K562 (cell line): Measurements from ENCODE around the gene ARHGAP26.

Experiments
- CHAMP1 ChIP-seq: fragments of 450-650 bp; IDR thresholded peaks from 2 replicates; pipeline ENCODE4 v1.6.1; 2016; ENCODE audit warnings: mild to moderate bottlenecking
- FOSL1 ChIP-seq: fragments of 200-800 bp; sonication (Bioruptor generic); conservative IDR thresholded peaks from 2 replicates; pipeline ENCODE4 v1.6.1; 2016; ENCODE audit warnings: missing genetic modification characterization, missing compliant biosample characterization
- GABPA ChIP-seq: fragments of 200-800 bp; sonication (Bioruptor generic); conservative IDR thresholded peaks from 2 replicates; pipeline ENCODE4 v1.6.1; 2016; ENCODE audit warnings: low read depth, missing genetic modification characterization, missing compliant biosample characterization
- HMG20A ChIP-seq: fragments of 450-650 bp; formaldehyde crosslinking; conservative IDR thresholded peaks from 2 replicates; pipeline ENCODE4 v1.4.0; 2020; ENCODE audit warnings: mild to moderate bottlenecking, mixed read lengths
- SOX6 ChIP-seq: fragments of 450-650 bp; IDR thresholded peaks from 2 replicates; pipeline ENCODE4 v1.6.1; 2014; ENCODE audit warnings: mild to moderate bottlenecking
- ZNF23 ChIP-seq: fragments of 250-450 bp; sonication (Bioruptor Pico); IDR thresholded peaks from 2 replicates; pipeline ENCODE4 v1.4.0; 2020; ENCODE audit warnings: mild to moderate bottlenecking
- ZNF274 ChIP-seq: IDR thresholded peaks from 2 replicates; pipeline ENCODE4 v1.6.1; 2011; ENCODE audit warnings: low read depth, mild to moderate bottlenecking, low read length, moderate library complexity, borderline replicate concordance

DNA sequence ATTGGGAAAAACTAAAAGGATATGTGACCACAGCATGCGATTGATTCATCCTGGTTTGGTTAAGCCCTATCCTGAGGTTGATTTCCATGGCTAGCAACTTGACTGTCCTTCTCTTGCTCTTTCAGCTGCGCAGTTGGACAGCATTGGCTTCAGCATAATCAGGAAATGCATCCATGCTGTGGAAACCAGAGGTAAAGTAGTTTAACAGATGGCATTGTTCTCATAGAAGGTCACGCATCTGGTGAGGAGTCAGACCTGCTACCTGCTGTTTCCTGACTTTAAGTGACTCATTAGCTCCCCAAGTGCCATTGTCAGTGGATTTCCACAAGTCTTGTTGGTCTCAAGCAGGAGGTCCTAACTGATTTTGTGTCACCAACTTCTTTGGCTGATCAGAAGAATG, 266.9 kb downstream of the ARHGAP26 start:
- TF ChIP-seq HMG20A (CRISPR knock-in tag) (no peak), GABPA (tag) (no peak), SOX6 (no peak), ZNF274 (no peak), FOSL1 (no peak), ZNF23 (CRISPR knock-in tag) (no peak), CHAMP1 (no peak)
